Measurements from ENCODE around the gene TELO2.

DNA sequence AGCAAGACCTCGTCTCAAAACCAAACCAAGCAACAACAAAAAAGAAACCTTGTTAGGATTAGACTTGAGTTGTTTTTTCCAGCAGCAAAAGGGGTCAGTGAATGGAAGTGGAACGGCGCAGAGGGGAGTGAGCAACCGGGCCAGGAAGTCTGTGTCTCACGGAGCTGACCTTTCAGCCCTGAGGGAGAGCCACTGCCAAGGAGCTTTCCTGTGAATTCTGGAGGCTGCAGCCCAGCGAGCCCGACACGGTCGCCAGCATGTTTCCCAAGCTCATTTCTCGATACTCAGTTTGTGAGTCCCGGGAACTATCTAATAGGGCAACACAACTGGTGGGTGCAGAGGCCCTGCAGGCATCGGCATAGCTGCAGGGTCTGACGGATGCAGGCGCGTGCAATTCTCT is 19.6 kb downstream of the TELO2 start:
- TF ChIP-seq, protein P1, sequence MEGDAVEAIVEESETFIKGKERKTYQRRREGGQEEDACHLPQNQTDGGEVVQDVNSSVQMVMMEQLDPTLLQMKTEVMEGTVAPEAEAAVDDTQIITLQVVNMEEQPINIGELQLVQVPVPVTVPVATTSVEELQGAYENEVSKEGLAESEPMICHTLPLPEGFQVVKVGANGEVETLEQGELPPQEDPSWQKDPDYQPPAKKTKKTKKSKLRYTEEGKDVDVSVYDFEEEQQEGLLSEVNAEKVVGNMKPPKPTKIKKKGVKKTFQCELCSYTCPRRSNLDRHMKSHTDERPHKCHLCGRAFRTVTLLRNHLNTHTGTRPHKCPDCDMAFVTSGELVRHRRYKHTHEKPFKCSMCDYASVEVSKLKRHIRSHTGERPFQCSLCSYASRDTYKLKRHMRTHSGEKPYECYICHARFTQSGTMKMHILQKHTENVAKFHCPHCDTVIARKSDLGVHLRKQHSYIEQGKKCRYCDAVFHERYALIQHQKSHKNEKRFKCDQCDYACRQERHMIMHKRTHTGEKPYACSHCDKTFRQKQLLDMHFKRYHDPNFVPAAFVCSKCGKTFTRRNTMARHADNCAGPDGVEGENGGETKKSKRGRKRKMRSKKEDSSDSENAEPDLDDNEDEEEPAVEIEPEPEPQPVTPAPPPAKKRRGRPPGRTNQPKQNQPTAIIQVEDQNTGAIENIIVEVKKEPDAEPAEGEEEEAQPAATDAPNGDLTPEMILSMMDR (IDR thresholded peaks at IDR 0.05) = no peak
- TF ChIP-seq HDAC2 (IDR thresholded peaks at IDR 0.05) (no peak), CEBPB (IDR thresholded peaks at IDR 0.05) (no peak), EP300 (IDR thresholded peaks at IDR 0.05) (no peak), NR3C1 (IDR thresholded peaks at IDR 0.05) (no peak), POLR2A (IDR thresholded peaks at IDR 0.05; ENCODE audit: low read length) (no peak)
- TF ChIP-seq, protein P2, sequence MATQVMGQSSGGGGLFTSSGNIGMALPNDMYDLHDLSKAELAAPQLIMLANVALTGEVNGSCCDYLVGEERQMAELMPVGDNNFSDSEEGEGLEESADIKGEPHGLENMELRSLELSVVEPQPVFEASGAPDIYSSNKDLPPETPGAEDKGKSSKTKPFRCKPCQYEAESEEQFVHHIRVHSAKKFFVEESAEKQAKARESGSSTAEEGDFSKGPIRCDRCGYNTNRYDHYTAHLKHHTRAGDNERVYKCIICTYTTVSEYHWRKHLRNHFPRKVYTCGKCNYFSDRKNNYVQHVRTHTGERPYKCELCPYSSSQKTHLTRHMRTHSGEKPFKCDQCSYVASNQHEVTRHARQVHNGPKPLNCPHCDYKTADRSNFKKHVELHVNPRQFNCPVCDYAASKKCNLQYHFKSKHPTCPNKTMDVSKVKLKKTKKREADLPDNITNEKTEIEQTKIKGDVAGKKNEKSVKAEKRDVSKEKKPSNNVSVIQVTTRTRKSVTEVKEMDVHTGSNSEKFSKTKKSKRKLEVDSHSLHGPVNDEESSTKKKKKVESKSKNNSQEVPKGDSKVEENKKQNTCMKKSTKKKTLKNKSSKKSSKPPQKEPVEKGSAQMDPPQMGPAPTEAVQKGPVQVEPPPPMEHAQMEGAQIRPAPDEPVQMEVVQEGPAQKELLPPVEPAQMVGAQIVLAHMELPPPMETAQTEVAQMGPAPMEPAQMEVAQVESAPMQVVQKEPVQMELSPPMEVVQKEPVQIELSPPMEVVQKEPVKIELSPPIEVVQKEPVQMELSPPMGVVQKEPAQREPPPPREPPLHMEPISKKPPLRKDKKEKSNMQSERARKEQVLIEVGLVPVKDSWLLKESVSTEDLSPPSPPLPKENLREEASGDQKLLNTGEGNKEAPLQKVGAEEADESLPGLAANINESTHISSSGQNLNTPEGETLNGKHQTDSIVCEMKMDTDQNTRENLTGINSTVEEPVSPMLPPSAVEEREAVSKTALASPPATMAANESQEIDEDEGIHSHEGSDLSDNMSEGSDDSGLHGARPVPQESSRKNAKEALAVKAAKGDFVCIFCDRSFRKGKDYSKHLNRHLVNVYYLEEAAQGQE (IDR thresholded peaks at IDR 0.05) = no peak
- TF ChIP-seq, protein P3, sequence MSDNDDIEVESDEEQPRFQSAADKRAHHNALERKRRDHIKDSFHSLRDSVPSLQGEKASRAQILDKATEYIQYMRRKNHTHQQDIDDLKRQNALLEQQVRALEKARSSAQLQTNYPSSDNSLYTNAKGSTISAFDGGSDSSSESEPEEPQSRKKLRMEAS (IDR thresholded peaks at IDR 0.05) = no peak
- TF ChIP-seq, protein P4, sequence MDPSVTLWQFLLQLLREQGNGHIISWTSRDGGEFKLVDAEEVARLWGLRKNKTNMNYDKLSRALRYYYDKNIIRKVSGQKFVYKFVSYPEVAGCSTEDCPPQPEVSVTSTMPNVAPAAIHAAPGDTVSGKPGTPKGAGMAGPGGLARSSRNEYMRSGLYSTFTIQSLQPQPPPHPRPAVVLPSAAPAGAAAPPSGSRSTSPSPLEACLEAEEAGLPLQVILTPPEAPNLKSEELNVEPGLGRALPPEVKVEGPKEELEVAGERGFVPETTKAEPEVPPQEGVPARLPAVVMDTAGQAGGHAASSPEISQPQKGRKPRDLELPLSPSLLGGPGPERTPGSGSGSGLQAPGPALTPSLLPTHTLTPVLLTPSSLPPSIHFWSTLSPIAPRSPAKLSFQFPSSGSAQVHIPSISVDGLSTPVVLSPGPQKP (IDR thresholded peaks at IDR 0.05; ENCODE audit: low read depth, low read length) = no peak

Measured in A549 (cell line).